GM21737 (cell line): ENCODE results near the gene SH3RF2.
A peak's percentile ranks its signal among the peaks of the same experiment; 100 is the strongest.
"Not testable (repeated sequence)": the region's sequence is repeated elsewhere in the genome, so short reads cannot be mapped to it uniquely, and the experiment has no call there.

Experiments
- ATAC-seq: cut with Tn5 transposase; IDR thresholded peaks from one replicate; pipeline ENCODE4 v1.9.1; 2021; ENCODE audit warnings: mild to moderate bottlenecking, moderate library complexity; ENCODE audit not compliant: unreplicated experiment

Gene SH3RF2

GRCh38 chr5:146076028-146076427 lies 139.7 kb downstream of the SH3RF2 start:
- no peak for ATAC-seq

GRCh38 chr5:146076455-146076854 lies 140.1 kb downstream of the SH3RF2 start:
- no peak for ATAC-seq

- no peak for ATAC-seq
Observed at GRCh38 chr5:146078566-146078965, 142.2 kb downstream of the SH3RF2 start.

GRCh38 chr5:146079695-146080373 lies 143.5 kb downstream of the SH3RF2 start:
- no peak for ATAC-seq

GRCh38 chr5:146081556-146081955 lies 145.2 kb downstream of the SH3RF2 start:
- ATAC-seq: no peak

GRCh38 chr5:146082798-146083197 lies 146.4 kb downstream of the SH3RF2 start:
- ATAC-seq: peak; percentile 83

- no peak for ATAC-seq
Observed at GRCh38 chr5:146084376-146084775, 148.0 kb downstream of the SH3RF2 start.

- ATAC-seq: no peak
Observed at GRCh38 chr5:146088098-146088497, 151.7 kb downstream of the SH3RF2 start.

GRCh38 chr5:146089287-146089686 lies 152.9 kb downstream of the SH3RF2 start:
- no peak for ATAC-seq

- ATAC-seq: no peak
Observed at GRCh38 chr5:146091881-146092280, 155.5 kb downstream of the SH3RF2 start.

- no peak for ATAC-seq
Observed at GRCh38 chr5:146098047-146098446, 161.7 kb downstream of the SH3RF2 start.

- no peak for ATAC-seq
Observed at GRCh38 chr5:146101646-146102045, 165.3 kb downstream of the SH3RF2 start.

GRCh38 chr5:146103594-146103993 lies 167.2 kb downstream of the SH3RF2 start:
- no peak for ATAC-seq

GRCh38 chr5:146105477-146105876 lies 169.1 kb downstream of the SH3RF2 start, which contains the start of gene PLAC8L1:
Gene PLAC8L1, minus strand, starts transcription at chr5:146105577. Its CDS starts 1,266 bp downstream, at chr5:146104311.
- no peak for ATAC-seq

- no peak for ATAC-seq
Observed at GRCh38 chr5:146107901-146108300, 171.5 kb downstream of the SH3RF2 start.

GRCh38 chr5:146108870-146109269 lies 172.5 kb downstream of the SH3RF2 start:
- not testable (repeated sequence) for ATAC-seq

GRCh38 chr5:146109379-146109778 lies 173.0 kb downstream of the SH3RF2 start:
- no peak for ATAC-seq

- no peak for ATAC-seq
Observed at GRCh38 chr5:146111409-146111808, 175.0 kb downstream of the SH3RF2 start.

GRCh38 chr5:146112476-146112875 lies 176.1 kb downstream of the SH3RF2 start:
- ATAC-seq: no peak
